NB4 (cell line): Measurements from ENCODE around the gene ERICH6B.

Experiments used
- DNase-seq: peaks from one replicate; pipeline ENCODE4 v3.0.0; 2010; ENCODE audit warnings: low read depth
- H3K4me3 ChIP-seq: one replicate; pipeline ENCODE4 v1.5.1; 2011; ENCODE audit warnings: mild to moderate bottlenecking, low read depth, low read length, moderate library complexity
- CTCF ChIP-seq: IDR thresholded peaks from one replicate; pipeline ENCODE4 v1.5.1; 2012; ENCODE audit warnings: low read depth, low read length
- MAX ChIP-seq: IDR thresholded peaks from 2 replicates; pipeline ENCODE4 v1.6.1; 2011; ENCODE audit warnings: low read depth, low read length
- MYC ChIP-seq: IDR thresholded peaks from 2 replicates; pipeline ENCODE4 v1.6.1; 2011; ENCODE audit warnings: low read depth, low read length
- POLR2A ChIP-seq: IDR thresholded peaks from 2 replicates; pipeline ENCODE4 v1.6.1; 2011; ENCODE audit warnings: mild to moderate bottlenecking; ENCODE audit not compliant: insufficient read length; ENCODE audit errors: extremely low read depth

The ERICH6B gene

GRCh38 chr13:45594764-45595163 is 20.8 kb downstream of the ERICH6B start:
- TF ChIP-seq MYC (no peak), POLR2A (no peak), MAX (no peak), CTCF (no peak)

GRCh38 chr13:45594227-45594626 is 21.3 kb downstream of the ERICH6B start:
- no peak overlapping the region for H3K4me3 ChIP-seq
- TF ChIP-seq MAX (no peak), MYC (no peak)
- no peak for DNase-seq

More at GRCh38 chr13:45594764-45595163, 20.8 kb downstream of the ERICH6B start:
- no peak for DNase-seq
- no peak overlapping the region for H3K4me3 ChIP-seq

- TF ChIP-seq POLR2A (no peak), MYC (no peak), MAX (no peak), CTCF (no peak)
- no peak for DNase-seq
- no peak overlapping the region for H3K4me3 ChIP-seq
Measured at GRCh38 chr13:45592758-45593157, 22.8 kb downstream of the ERICH6B start.

- no peak for DNase-seq
- TF ChIP-seq POLR2A: no peak
- no peak for TF ChIP-seq MAX
- no peak for TF ChIP-seq CTCF
- TF ChIP-seq MYC: no peak
- H3K4me3 ChIP-seq: no peak overlapping the region
Measured at GRCh38 chr13:45590066-45590465, 25.5 kb downstream of the ERICH6B start.

GRCh38 chr13:45587897-45588296 is 27.6 kb downstream of the ERICH6B start:
- peak; percentile 6 for DNase-seq
- TF ChIP-seq CTCF: no peak
- no peak for TF ChIP-seq MAX
- no peak for TF ChIP-seq MYC
- TF ChIP-seq POLR2A: no peak
- H3K4me3 ChIP-seq: no peak overlapping the region

- TF ChIP-seq MYC: no peak
- TF ChIP-seq CTCF: peak; percentile 28
- peak; percentile 16 for DNase-seq
- H3K4me3 ChIP-seq: no peak overlapping the region
Measured at GRCh38 chr13:45584816-45585215, 30.7 kb downstream of the ERICH6B start.
